ENCODE results near the gene LILRB2.
A peak's percentile ranks its signal among the peaks of the same experiment; 100 is the strongest.
"Not testable (repeated sequence)": the region's sequence is repeated elsewhere in the genome, so short reads cannot be mapped to it uniquely, and the experiment has no call there.

LILRB2 gene

GRCh38 chr19:54240372-54241336, 40.3 kb downstream of the LILRB2 start:
- DNase-seq (ENCODE audit: low spot score) = not testable (repeated sequence)

- DNase-seq (ENCODE audit: low spot score) = not testable (repeated sequence)
Observed at GRCh38 chr19:54239491-54240371, 41.2 kb downstream of the LILRB2 start.

GRCh38 chr19:54233941-54234340, 47.0 kb downstream of the LILRB2 start:
- DNase-seq (ENCODE audit: low spot score) = no peak

GRCh38 chr19:54231077-54231931, 49.6 kb downstream of the LILRB2 start:
- peak; percentile 90 for DNase-seq (ENCODE audit: low spot score)

GRCh38 chr19:54230031-54230430, 50.9 kb downstream of the LILRB2 start:
- no peak for DNase-seq (ENCODE audit: low spot score)

GRCh38 chr19:54229146-54229545, 51.8 kb downstream of the LILRB2 start:
- no peak for DNase-seq (ENCODE audit: low spot score)

GRCh38 chr19:54224619-54225018, 56.3 kb downstream of the LILRB2 start:
- not testable (repeated sequence) for DNase-seq (ENCODE audit: low spot score)

- not testable (repeated sequence) for DNase-seq (ENCODE audit: low spot score)
Observed at GRCh38 chr19:54223937-54224281, 57.0 kb downstream of the LILRB2 start.

Data from globus pallidus (tissue), 1 donor.